ENCODE data around the gene SAMHD1. TPM values are rescaled to one million over a fixed set of nuclear protein-coding genes. Genes with fewer than 3 reads are reported as not detected.

Gene SAMHD1
- total RNA-seq, 2 donors from 2014 or later: 24.0 to 35.6 TPM

DNA sequence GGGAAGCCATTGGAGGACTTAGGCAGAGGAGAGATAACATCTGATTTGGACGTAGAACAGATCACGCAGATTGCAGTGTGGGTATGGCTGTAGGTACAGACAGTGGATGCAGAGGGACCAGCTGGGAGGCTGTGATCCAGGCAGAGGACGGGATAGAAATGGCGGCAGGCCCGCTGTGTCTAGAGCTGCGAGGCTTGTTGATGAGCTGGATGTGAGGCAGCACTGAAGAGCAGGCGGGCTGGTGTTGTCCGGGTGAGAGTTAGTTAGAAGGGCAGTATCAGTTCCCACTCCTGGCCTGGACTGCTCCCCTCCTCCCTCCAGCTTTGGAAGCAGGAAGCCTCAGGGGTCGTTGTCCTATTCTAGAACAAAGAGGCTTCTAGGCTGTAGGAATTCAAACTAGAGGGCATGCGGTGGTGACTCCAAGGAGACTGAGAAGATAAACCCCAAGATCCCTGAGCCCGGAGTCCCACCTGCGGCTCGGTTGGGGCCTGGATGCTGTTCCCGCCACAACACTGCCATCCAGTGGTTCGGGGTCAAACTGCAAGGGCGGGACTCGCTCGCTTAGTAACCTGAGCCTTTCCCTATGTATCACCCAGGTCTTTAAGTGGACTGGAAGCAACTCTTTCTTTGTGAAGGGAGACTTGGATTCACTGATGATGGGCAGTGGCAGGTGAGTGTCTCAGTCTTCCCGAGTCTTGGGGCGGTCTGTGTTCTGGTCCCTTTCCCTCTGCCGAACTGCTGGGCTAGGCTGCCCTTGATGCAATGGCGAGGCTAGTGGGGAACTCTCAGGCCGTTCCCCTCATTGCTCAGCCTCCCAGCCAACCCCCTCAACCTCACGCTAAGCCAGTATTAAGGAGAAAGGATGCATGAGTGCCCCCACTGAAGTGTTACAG is 64.4 kb downstream of the SAMHD1 start:
- TF ChIP-seq, protein P1, sequence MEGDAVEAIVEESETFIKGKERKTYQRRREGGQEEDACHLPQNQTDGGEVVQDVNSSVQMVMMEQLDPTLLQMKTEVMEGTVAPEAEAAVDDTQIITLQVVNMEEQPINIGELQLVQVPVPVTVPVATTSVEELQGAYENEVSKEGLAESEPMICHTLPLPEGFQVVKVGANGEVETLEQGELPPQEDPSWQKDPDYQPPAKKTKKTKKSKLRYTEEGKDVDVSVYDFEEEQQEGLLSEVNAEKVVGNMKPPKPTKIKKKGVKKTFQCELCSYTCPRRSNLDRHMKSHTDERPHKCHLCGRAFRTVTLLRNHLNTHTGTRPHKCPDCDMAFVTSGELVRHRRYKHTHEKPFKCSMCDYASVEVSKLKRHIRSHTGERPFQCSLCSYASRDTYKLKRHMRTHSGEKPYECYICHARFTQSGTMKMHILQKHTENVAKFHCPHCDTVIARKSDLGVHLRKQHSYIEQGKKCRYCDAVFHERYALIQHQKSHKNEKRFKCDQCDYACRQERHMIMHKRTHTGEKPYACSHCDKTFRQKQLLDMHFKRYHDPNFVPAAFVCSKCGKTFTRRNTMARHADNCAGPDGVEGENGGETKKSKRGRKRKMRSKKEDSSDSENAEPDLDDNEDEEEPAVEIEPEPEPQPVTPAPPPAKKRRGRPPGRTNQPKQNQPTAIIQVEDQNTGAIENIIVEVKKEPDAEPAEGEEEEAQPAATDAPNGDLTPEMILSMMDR (IDR thresholded peaks at IDR 0.05): peak; percentile 94
- Histone ChIP-seq H3K4me1 (no peaks in the 10 kb centered on the region), H3K9me3 (no peaks in the 10 kb centered on the region), H3K36me3 (no peaks in the 10 kb centered on the region), H3K27ac (no peak overlapping the region), H3K9ac (ENCODE audit: low read depth in 2 of 2, low read length in 2 of 2) (peak overlapping the region in 1 of 2 donors; percentile 29), H3K27me3 (no peaks in the 10 kb centered on the region), H3K4me3 (no peak overlapping the region)
- peak; percentile 92 for DNase-seq
- intact Hi-C loops (cut with DNase I): loop anchor here (5.0 to 10.0 kb wide), 2 partner anchors 82 to 275 kb away; no protein-coding TSS in a partner anchor

DNA sequence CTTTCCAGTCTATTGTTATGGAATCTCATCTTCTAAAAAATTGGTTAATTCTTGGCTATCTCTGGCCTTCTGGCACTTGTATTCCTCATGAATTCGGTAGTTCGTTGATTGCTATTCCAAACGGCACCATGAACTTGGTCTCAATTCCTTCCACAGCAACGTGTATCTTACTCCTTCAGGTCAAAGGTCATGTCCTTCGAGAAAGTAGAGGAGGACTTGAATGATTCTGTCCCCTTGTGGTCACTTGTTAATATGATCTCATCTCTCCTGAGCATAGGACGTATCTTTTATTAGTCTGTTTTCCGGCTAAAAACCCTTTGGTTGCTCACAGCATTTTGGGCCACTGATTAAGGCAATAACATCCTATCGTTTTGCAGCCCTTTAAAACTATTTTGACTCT is 66.2 kb downstream of the SAMHD1 start:
- no peak for DNase-seq
- intact Hi-C loops (cut with DNase I): loop anchor here (5.0 to 10.0 kb wide), 2 partner anchors 81 to 273 kb away; no protein-coding TSS in a partner anchor

DNA sequence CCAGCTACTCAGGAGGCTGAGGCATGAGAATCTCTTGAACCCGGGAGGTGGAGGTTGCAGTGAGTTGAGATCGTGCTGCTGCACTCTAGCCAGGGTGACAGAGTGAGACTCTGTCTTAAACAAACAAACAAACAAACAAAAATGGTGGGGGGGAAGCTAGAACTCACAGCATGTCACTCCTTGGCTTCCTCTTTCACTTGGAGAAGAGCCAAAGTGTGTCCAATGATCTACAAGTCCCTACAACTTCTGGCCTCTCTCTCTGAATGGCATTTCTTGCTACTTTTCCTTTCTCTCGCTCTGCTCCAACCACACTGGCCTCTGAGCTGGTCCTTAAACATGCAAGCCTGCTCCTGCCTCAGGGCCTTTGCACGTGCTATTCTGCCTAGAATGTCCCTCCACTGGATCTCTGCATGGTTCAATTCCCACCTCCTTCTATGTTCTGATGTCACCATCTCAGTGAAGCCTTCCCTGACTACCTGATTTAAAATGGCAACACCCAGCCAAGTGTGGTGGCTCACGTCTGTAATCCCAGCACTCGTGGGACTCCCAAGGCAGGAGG is 67.5 kb downstream of the SAMHD1 start:
- Histone ChIP-seq H3K9ac (ENCODE audit: low read depth in 2 of 2, low read length in 2 of 2) (no peak overlapping the region), H3K4me3 (no peak overlapping the region), H3K9me3 (no peaks in the 10 kb centered on the region), H3K4me1 (no peaks in the 10 kb centered on the region), H3K27ac (no peak overlapping the region), H3K27me3 (no peaks in the 10 kb centered on the region), H3K36me3 (no peaks in the 10 kb centered on the region)
- intact Hi-C loops (cut with DNase I): loop anchor here (10.0 kb wide), 1 partner anchor 79 kb away; no protein-coding TSS in a partner anchor
- DNase-seq: no peak
- TF ChIP-seq, protein P1 (IDR thresholded peaks at IDR 0.05): no peak

More for the DNA sequence above, 66.2 kb downstream of the SAMHD1 start:
- no peak overlapping the region for H3K9ac ChIP-seq (ENCODE audit: low read depth in 2 of 2, low read length in 2 of 2)
- H3K4me3 ChIP-seq: no peak overlapping the region
- TF ChIP-seq, protein P1 (IDR thresholded peaks at IDR 0.05): no peak
- H3K9me3 ChIP-seq: no peaks in the 10 kb centered on the region
- no peaks in the 10 kb centered on the region for H3K27me3 ChIP-seq
- no peaks in the 10 kb centered on the region for H3K4me1 ChIP-seq
- H3K36me3 ChIP-seq: no peaks in the 10 kb centered on the region
- no peak overlapping the region for H3K27ac ChIP-seq

DNA sequence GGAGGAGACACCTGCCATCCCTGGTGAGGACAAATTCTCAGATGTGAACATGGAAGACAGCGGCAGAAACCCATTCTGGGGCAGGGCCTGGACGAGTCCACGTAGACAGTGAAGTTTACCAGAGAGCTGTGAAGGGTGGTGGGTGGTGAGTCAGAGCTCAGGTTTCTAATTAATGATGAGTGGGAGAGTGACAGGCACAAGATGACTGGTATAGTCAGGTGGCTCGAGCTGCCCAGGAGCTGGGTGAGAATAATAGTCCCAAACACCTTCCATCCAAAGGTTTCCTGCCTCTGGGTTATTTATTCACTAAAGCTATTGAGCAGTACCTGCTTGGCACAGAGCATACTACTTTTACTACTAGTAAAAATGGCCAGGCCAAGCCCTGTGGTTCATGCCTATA is 69.6 kb downstream of the SAMHD1 start:
- no peak overlapping the region for H3K4me3 ChIP-seq

DNA sequence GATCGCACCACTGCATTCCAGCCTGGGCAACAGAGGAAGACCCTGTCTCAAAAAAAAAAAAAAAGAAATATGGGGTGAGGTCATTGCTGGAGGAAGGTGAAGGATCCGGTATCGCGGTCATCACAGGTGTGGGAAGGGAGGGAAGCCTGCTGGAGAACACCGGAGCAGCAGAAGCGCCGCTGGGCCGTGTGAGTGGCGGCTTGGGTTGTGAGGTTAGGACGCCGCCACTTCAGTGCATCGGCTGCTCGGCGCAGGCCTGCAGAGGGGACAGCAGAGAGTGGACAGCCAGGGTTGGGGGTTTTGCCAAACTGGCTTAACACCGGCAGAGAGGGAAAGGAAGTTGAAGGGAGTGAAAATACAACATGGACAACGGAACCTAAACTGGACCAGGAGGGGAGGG is 70.2 kb downstream of the SAMHD1 start:
- Histone ChIP-seq H3K36me3 (no peaks in the 10 kb centered on the region), H3K4me1 (no peaks in the 10 kb centered on the region), H3K27ac (peak overlapping the region; percentile 2), H3K9ac (ENCODE audit: low read depth in 2 of 2, low read length in 2 of 2) (peak overlapping the region in 1 of 2 donors; percentile 55), H3K27me3 (no peaks in the 10 kb centered on the region), H3K9me3 (no peaks in the 10 kb centered on the region), H3K4me3 (no peak overlapping the region)
- TF ChIP-seq, protein P1 (IDR thresholded peaks at IDR 0.05): no peak
- no peak for DNase-seq
- intact Hi-C loops (cut with DNase I): loop anchor here (10.0 kb wide), 1 partner anchor 77 kb away; no protein-coding TSS in a partner anchor

More for the DNA sequence above, 69.6 kb downstream of the SAMHD1 start:
- intact Hi-C loops (cut with DNase I): loop anchor here (10.0 kb wide), 1 partner anchor 77 kb away; no protein-coding TSS in a partner anchor
- TF ChIP-seq, protein P1 (IDR thresholded peaks at IDR 0.05): no peak
- H3K4me1 ChIP-seq: no peaks in the 10 kb centered on the region
- no peaks in the 10 kb centered on the region for H3K36me3 ChIP-seq
- no peak for DNase-seq
- H3K27me3 ChIP-seq: no peaks in the 10 kb centered on the region
- H3K9ac ChIP-seq (ENCODE audit: low read depth in 2 of 2, low read length in 2 of 2): peak overlapping the region in 1 of 2 donors; percentile 55
- no peaks in the 10 kb centered on the region for H3K9me3 ChIP-seq
- H3K27ac ChIP-seq: peak overlapping the region; percentile 2
